Stimulated activated CD4-positive, alpha-beta T cell treated with anti-CD3 and anti-CD28 coated beads, TNF-alpha, amount 100 ng/mL, for 48 hours (primary cell): ENCODE data around the gene TEAD1.
A peak's percentile ranks its signal among the peaks of the same experiment; 100 is the strongest.

Experiments used
- DNase-seq, 3 donors: peaks; one replicate each; pipeline ENCODE4 v3.0.0-alpha.2; 2020; ENCODE audit warnings: low read depth in 3 of 3

TEAD1 gene

GRCh38 chr11:12673924-12674570 lies at the start of gene TEAD1:
TEAD1 (plus strand) TSS chr11:12674421.
- peak; percentile 70 to 87 (median 84) for DNase-seq

GRCh38 chr11:12624595-12624994 lies 49.6 kb upstream of the TEAD1 start:
- no peak for DNase-seq

- no peak for DNase-seq
Measured at GRCh38 chr11:12625438-12626071, 48.7 kb upstream of the TEAD1 start.

- DNase-seq, result no peak
Measured at GRCh38 chr11:12626616-12627015, 47.6 kb upstream of the TEAD1 start.

GRCh38 chr11:12628314-12628713 lies 45.9 kb upstream of the TEAD1 start:
- no peak for DNase-seq

GRCh38 chr11:12629601-12630313 lies 44.5 kb upstream of the TEAD1 start:
- no peak for DNase-seq

- no peak for DNase-seq
Measured at GRCh38 chr11:12631651-12632050, 42.6 kb upstream of the TEAD1 start.

GRCh38 chr11:12634329-12634728 lies 39.9 kb upstream of the TEAD1 start:
- DNase-seq, result no peak

GRCh38 chr11:12636871-12637410 lies 37.3 kb upstream of the TEAD1 start:
- DNase-seq, result no peak

GRCh38 chr11:12639388-12639787 lies 34.8 kb upstream of the TEAD1 start:
- DNase-seq, result no peak

GRCh38 chr11:12640355-12640754 lies 33.9 kb upstream of the TEAD1 start:
- no peak for DNase-seq

- no peak for DNase-seq
Measured at GRCh38 chr11:12640926-12641849, 33.0 kb upstream of the TEAD1 start.

GRCh38 chr11:12642040-12642439 lies 32.2 kb upstream of the TEAD1 start:
- no peak for DNase-seq

- no peak for DNase-seq
Measured at GRCh38 chr11:12642806-12643428, 31.3 kb upstream of the TEAD1 start.

- DNase-seq, result no peak
Measured at GRCh38 chr11:12646478-12646877, 27.7 kb upstream of the TEAD1 start.

GRCh38 chr11:12653729-12654128 lies 20.5 kb upstream of the TEAD1 start:
- DNase-seq, result no peak

- DNase-seq, result no peak
Measured at GRCh38 chr11:12655842-12656241, 18.4 kb upstream of the TEAD1 start.

- no peak for DNase-seq
Measured at GRCh38 chr11:12657336-12657735, 16.9 kb upstream of the TEAD1 start.

GRCh38 chr11:12657981-12658380 lies 16.2 kb upstream of the TEAD1 start:
- DNase-seq, result no peak

GRCh38 chr11:12662101-12662689 lies 12.0 kb upstream of the TEAD1 start:
- no peak for DNase-seq

GRCh38 chr11:12664385-12664784 lies 9.8 kb upstream of the TEAD1 start:
- DNase-seq, result no peak
